NCI-H2227 treated with DMSO at 0.1 percent for 48 hours (cell line): ENCODE measurements around the gene PNMA8B.
A peak's percentile ranks its signal among the peaks of the same experiment; 100 is the strongest.
"Not testable (repeated sequence)": the region's sequence is repeated elsewhere in the genome, so short reads cannot be mapped to it uniquely, and the experiment has no call there.

Experiments used
- DNase-seq: peaks from one replicate; lab custom pipeline; 2025; lab: John Stamatoyannopoulos, UW

PNMA8B gene

GRCh38 chr19:46514589-46515289 lies 19.1 kb upstream of the PNMA8B start:
- no peak for DNase-seq

DNA sequence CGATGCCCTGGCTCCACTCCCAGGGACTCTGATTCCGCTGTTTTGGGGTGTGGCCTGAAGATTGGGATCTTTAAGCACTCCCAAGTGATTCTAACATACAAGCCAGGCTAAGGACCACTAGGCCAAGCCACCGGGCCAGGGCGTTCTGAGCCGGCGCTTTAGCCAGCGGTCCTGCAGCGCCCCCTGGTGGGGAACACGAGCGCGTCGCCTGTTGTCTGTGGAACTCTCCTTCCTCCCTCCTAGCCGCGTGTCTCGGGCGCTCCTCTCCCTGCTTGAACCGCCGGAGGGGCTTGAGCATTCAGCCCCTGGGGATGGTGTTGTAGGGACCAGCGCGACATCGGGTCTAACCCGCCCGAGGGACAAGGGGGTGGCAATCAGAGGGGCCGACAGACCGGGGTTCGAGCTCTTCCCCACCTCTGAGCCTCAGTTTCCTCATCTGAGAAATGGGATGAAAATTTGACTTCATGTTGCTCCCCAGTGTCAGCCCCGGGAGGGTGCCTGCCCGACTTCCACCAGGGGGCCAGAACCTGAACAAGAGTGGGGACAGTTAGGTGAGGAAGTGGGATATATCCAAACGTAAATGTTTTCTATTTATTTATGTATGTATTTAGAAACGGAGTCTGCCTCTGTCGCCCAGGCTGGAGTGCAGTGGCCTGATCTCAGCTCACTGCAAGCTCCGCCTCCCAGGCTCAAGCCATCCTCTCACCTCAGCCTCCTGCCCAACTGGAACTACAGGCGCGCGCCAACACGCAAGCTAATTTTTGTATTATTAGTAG lies 18.0 kb upstream of the PNMA8B start:
- DNase-seq = peak; percentile 54

GRCh38 chr19:46511237-46511636 lies 15.6 kb upstream of the PNMA8B start:
- DNase-seq = no peak

DNA sequence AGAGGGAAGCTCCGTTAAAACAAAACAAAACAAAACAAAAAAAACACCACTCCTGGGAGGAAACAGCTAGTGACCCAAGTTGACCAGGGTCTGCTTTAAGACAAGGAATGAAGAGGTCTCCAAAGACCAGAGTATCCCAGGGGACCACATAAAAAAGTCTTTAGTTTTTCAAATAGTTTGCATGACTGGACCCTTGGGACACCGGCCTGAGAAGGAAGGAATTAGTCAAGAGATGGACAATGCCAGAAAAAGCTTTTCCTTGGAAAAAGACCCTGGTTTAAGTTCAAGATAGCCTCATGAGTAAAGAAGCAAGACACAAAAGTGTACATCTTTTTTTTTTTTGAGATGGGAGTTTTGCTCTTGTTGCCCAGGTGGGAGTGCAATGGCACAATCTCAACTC lies 12.5 kb upstream of the PNMA8B start:
- DNase-seq = no peak

- DNase-seq = peak; percentile 53
These were observed 8.3 kb upstream of the PNMA8B start for GRCh38 chr19:46503848-46504453.

- DNase-seq = no peak
These were observed 7.2 kb upstream of the PNMA8B start for GRCh38 chr19:46502891-46503290.

- DNase-seq = no peak
These were observed 4.0 kb upstream of the PNMA8B start for GRCh38 chr19:46499692-46500091.

GRCh38 chr19:46497773-46498172 lies 2.1 kb upstream of the PNMA8B start:
- DNase-seq = no peak

- not testable (repeated sequence) for DNase-seq
These were observed 1.2 kb upstream of the PNMA8B start for GRCh38 chr19:46496886-46497285.

DNA sequence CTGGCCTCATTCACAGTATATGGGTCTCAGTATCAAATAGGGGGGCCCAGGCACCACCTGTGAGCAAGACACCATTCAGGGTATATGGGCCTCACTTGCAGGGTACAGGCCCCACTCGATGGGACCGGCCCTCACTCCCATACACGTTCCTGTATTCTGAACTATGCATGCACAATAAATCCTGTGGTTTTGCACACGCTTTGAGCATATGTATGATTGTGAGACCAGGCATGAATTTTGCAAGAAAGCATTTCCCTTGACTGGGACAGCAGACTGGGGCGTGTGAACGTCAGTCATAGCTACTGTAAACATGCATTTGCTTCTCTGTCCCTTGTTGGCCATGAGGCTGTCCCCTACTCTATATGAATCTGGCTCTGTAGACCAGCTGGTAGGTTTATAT lies 637 bp upstream of the PNMA8B start:
- no peak for DNase-seq

- DNase-seq = no peak
These were observed 504 bp downstream of the PNMA8B start for GRCh38 chr19:46494941-46495785.

DNA sequence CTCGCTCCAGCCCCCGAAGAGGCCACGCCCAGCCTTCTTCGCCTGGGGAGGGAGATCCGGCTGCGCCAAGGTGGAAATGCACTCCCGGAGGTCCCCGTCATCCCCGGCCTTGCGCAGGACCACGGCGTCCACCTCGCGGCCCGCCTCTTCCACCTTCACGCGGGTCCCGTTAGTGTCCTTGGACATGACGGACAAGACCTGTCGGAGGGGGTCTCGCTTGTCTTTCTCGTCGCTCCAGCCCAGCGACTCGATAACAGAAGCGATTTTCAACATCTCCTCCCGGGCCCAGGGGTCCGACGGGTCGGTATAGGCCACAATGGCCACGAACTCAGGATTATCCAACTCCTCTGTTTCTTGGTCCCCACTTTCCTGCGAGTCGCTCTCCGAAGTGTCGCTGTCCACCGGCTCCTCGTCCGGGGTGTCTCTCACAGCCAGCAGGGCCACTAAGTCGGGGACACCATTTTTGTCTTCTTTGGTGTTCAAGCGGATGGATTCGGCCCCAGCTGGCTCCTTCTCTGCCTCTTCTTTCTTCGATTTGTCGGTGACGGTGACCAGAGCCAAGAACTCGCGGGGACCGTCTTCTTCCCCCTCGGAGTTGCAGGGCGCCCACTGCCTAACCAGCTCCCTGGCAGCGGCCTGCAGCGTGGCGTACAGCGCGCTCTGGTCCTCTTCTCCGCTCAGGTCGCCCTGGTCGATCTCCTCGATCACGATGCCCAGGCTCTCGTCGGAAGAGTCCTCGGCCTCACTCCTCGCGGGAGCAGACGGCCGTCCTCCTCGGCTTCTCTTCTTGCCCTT lies 1.3 kb downstream of the PNMA8B start:
- no peak for DNase-seq

DNA sequence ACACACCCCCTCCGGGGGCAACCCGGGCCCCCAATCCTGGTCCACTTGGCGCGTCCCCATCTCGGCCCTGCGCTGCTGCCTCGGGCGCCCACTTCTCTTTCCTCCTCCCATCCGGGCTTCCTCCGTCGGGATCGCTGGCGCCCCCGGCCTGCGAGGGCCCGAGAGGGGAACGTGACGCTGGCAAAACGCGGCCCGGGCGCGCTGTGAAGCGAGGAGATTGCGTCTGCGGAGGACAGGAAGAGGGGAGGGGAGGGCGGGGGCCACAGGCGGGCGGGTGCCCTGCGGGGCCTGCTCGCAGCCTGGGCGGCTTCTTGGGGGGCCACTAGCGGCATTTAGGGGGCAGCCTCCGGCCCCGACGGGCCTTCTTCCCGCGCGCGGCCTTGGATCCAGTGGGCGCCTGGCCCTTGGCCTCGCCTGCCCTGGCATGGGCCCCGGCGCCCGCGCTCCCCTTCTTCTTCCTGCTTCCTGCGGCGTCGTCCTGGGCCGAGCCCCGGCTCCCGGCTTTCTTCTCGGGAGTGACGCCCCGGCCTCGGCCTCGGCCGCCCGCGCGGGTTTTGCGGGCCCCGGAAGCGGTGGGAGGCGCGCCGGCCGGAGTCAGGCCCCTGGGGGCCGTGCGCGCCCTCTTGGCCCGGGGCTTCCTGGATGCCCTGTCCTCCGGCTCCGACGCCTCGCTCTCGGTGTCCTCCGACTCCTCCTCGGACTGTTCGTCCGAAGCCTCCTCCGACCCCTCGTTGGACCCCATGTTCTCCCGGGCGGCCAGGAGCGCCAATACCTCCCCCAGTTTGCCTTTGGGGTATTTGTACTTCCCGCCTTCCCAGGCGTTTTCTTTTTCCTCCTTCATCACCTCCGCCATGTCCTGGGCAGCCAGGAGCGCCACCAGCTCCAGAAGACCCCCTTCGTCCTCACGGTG lies 2.2 kb downstream of the PNMA8B start:
- DNase-seq = no peak

DNA sequence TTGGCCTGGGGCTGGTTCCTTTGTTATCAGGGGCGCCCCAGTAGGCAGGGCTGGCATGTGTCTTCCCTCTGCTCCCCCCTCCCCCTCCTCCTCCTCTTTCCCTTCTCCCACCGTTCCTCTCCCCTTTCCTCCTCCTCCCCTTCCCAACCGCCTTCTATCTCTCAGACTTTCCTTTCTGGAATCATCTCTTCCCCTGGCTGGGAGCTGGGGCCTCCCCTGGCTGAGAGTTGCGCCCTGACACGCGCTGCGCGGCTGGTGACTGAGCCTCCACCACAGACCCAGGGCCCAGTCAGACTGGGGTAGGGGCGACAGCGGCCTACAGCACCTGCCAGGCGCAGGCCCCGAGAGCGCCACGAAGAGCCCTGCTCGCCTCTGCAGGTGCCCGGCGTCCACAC lies 2.8 kb downstream of the PNMA8B start:
- no peak for DNase-seq

- DNase-seq = no peak
These were observed 3.5 kb downstream of the PNMA8B start for GRCh38 chr19:46491975-46492682.

DNA sequence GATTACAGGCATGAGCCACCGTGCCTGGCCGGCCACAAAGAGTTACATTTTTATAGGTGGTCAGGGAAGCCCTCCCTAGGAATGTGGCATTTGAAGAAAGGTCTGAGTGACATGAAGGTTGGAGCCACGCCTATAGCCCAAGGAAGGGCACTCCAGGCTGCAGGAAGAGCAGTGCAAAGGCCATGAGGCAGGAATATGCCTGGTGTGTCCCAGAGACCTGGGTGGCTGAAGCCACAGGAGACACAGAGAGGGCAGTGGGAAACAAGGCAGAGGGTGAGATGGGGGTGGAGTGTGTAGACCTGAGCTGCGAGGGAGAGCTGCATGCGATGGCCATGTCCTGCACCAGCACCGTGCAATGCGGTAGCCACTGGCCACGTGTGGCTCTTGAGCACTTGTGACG lies 4.9 kb downstream of the PNMA8B start:
- DNase-seq = no peak

- no peak for DNase-seq
These were observed 6.0 kb downstream of the PNMA8B start for GRCh38 chr19:46489445-46490272.

- DNase-seq = no peak
These were observed 7.1 kb downstream of the PNMA8B start for GRCh38 chr19:46488551-46488950.
